GM18511 (cell line): ENCODE results near the gene PALM.
"Not testable (repeated sequence)": the region's sequence is repeated elsewhere in the genome, so short reads cannot be mapped to it uniquely, and the experiment has no call there.

Experiments
- ATAC-seq: cut with Tn5 transposase; IDR thresholded peaks from one replicate; pipeline ENCODE4 v1.9.1; 2021; ENCODE audit warnings: mild to moderate bottlenecking, moderate library complexity; ENCODE audit not compliant: unreplicated experiment

Gene PALM

DNA sequence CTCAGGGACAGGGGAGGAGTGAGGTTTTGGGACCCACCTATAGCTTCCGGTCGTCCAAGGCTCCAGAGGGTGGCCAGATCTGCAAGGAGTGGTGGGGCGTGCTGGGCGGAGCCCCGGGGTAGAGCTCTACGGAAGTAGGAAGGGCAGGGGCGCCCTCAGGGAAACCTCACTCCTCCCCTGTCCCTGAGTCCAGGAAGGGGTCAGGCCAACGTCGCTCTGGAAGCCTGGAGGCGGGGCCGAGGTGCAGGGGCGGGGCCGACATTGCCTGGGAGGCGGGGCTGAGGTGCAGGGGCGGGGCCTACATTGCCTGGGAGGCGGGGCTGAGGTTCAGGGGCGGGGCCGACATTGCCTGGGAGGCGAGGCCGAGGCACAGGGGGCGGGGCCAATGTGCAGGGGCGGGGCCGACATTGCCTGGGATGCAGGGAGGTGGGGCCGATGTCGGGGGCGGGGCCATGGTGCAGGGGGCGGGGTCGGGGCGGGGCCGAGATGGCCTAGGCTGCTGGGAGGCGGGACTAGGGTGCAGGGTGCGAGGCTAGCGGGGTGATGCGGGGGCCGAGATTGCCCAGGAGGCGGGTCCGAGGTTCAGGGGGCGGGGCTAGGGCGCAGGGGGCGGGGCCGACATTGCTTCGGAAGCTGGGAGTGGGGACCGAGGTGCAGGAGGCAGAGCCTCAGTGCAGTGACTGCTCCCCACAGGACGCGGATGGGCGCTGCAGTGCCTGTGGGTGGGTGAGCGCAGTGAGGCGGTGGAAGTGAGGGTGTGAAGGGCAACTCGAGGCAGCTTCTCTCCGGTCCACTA, 4.9 kb upstream of the PALM start:
- no peak for ATAC-seq

DNA sequence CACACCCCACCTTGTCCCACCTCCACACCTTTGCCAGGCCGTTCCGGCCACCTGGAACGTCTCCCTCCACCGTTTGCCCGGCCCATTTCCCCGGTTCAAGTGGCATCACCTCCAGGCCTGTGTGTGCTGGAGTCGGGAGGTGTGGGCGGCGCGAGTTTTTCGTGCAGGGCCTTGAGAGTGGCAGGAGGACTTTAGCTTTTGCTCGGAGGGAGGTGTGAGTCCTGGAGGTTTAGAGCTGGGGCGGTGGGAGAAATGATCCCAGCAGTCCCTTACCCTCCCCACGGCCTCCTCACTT, 4.3 kb upstream of the PALM start:
- no peak for ATAC-seq

DNA sequence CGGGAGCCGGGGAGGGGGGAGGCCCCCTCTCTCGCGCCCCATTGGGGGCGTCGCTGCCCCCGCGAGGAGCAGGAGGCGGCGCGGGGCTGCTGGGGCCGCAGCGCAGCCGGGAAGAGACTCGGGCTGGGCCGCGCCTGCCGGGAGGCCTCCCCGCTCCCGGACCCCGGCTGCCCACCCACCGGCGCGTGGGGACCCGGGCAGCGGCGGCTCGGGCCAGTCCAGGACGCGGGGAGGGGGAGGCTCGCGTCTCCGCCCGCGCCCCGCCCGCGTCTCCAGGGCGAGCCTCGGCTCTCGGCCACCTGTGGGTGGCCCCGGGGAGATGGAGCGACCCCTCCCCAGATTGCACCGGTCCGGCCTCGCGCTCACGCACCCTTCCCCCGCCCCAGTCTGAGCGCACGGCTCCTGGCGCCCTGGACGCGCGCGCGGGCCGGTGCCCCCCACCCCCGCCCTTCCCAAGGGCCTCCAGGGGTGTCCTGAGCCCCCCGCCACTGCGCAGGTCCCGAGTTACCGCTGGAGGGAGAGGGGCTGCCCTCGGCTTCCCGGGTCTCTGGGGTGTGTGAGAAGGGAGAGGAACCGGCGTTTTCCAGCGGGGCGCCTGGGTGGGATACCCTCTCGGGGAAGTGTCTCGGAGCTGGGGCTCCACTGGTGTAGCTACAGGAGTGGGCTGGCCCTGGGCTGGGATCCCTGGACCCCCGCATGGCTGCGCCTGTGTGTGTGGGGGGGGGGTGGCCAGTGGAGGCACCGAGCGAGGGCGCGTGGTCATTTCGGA, 645 bp downstream of the PALM start:
- no peak for ATAC-seq

DNA sequence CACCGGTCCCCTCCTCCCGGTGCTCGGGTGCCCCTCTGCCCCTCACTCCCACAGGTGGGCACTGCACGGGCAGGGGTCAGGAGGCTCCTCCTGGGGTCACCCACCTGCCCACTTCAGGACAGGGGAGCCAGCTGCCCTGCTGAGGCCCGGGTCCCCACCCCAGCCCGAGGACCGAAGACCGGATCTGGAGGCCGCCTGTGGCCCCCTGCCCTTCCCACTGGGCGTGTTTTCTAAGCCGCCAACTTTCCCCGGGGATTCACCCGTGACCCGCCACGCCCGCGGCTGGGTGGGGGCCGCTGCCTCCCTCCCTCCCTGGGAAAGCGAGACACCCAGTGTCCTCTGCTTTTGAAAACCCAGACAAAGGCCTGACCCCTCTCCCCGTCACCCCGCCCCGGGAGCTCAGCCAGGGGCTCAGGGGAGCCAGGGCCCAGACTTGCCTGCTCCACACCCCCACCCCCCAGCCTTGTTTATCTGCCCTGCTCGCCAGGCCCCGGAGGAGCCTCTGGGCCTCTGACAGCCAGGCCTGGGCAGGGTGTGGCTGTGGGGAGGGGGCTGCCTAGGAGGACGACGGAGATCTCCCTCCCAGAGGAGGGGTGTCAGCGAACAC, 1.3 kb downstream of the PALM start:
- no peak for ATAC-seq

DNA sequence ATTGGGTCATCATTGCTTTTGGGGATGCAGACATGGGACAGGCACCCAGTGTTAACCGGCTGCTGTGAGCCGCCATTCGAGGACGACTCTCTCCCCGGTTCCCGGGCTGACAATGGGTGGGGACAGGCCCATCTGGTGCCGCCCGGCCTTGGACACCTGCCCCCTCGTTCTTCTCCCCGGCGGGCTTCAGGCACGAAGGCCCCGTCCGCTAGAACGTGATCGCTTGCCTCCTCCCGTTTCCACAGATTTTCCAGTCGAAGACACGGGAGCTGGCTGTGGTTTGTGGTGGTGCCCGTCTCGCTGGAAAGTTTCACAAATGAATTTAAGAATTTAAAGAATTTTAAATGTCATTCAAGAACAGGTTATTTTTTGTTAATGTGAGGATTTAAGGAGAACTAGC, 2.0 kb downstream of the PALM start:
- no peak for ATAC-seq

DNA sequence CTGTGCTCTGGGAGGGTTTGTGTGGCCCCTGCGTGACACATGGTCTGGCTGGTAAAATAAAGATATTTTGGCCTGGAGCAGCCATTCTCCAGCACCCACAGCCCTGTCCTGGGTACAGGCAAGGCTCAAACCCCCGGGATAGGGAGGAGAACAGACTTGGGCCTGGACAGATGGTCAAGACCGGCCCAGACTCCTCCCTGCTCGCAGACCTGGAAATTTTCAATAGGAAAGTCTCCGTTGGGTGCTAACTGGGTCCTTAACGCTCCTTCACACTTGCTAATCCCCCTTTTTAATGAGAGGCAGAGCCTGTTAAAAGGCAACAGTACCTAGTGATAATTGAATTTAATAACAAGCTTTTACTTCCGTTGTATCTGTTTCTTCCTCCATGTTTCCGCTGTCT, 2.5 kb downstream of the PALM start:
- no peak for ATAC-seq

DNA sequence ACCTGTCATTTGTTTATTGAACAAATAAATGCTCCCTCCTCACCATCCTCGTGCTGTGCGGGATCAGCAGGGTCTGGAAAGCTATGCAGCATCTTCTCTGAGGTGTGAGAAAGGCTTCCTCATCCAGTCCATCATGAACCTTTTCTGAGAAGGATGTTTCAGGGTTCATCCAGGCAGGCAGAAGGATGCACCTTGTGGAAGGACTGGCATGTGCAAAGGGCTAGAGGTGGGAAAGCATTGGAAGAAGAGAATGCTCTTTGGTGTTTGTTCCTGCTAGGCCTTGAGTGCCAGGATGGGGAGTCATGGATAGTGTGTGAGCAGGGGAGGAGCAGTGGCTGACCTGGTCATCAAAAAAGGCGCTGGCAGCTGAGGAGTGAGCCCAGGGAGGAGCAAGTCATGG, 6.6 kb downstream of the PALM start:
- no peak for ATAC-seq

DNA sequence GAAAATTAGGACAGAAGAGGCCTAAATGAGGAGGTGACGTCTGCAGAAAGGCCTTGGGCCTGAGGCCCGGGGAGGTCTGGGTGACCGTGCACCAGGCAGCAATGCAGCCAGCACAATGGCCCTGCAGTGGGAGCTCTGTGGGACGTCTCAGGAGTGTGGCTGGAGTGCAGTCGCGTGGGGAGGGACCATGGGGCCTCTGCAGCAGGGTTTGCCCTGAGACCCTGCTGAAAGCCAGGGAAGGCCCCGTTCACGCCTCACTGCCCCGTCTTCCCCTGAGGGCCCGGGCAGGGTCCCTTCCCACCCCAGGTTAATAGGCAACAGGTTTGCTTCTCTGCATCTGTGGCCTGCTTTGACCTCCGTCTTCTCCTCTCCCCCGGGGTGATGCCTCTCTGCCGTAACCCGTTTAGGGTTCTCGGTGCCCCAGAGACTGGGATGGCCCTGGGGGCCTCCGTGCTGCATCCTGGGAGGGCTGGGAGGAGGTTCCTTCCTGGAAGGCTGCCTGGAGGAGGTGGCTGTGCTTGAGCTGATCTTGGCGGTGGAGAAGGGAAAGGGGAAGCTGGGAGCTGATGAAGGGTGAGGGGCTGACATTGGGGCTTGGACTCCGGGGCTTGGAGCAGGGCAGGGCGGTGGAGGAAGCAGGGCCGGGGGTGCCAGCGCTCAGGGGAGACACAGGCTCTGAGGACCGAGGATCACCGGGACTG, 9.7 kb downstream of the PALM start:
- no peak for ATAC-seq

DNA sequence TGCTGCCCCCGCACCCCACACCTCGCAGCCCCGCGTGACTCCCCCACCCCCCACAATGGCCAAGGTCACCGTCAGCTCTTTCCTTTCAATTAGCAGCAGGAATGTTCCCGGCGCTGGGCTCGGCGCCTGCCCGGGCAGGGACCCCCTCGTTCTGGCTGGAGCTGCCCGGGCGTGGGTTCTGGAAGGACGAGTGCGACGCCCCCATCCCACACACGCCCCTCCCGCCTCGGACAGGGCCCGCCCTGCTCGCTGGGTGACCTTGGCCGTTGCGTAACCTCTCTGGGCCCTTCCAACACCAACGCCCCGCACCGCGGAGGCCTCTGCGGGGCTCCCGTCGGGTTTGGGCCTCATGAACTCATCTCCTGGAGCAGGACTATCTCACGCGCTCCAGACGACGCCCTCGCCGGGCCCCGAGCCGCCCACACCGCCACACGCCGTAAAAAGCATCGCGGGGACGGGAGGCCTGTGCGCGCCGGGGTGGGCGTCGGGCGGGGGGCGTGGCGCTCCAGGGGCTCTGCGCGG, 10.3 kb downstream of the PALM start:
- no peak for ATAC-seq

DNA sequence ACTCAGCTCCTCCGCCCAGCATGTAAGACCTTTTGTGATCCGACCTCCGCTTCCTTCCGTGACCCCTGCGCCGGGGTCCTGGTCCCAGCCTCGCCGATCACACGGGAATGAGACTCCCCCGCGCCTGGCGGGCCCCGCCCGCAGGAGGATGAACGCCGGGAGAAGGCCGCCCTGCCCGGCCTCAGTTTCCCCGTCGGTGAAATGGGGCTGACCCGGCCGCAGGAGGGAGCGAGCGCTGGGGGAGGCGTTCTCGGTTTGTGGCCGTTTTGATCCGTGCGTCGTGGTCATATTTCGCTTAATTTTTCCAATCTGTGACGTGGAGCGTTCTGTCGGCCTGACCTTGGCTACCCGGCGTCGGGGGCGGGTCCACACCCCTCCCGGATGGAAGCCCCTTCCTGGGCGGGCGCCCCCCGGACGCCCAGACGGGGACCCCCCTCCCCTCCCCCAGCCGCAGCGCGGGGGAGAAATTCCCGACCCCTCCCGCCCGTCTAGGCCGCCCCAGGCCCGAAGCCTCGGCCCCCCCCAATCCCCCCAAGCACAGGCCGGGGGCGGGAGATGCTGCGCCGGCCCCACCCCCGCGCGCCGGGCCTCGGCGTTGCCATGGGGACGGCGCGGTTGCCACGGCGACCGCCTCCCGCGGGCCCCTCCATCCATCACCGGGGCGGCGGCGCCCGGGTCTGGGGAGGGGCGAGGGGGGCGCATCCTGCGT, 11.1 kb downstream of the PALM start:
- ATAC-seq: no peak

DNA sequence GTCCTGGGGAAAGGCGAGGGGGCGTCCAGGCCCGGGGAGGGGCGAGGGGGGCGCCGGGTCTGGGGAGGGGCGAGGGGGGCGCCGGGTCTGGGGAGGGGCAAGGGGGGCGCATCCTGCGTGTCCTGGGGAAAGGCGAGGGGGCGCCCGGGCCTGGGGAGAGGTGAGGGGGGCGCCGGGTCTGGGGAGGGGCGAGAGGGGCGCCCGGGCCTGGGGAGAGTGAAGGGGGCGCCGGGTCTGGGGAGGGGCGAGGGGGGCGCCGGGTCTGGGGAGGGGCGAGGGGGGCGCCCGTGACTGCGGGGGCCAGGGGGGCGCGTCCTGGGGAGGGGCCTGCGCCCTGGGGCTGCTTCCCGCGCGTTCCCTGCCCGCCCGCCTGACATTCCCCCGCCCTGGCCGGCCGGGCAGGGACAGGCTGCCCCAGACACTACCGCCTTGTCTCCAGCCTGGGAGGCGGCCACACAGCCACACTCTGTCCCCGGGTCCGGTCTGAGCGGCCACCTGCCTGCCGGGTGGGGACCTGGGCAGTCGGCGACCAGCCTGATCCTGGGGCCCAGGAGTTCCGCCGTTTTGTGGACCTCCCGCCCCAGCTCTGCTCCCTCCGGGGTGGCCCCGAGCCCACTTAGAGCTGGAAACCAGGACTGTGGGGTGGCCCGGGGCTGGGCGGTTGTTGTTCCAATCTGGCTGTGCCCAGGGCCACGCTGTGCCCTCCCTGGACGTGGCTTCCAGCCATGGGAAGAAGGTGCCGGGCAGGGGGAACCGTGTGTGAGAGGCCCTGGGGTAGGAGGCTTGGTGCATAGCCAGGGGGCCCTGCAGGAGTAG, 11.8 kb downstream of the PALM start:
- ATAC-seq: no peak

DNA sequence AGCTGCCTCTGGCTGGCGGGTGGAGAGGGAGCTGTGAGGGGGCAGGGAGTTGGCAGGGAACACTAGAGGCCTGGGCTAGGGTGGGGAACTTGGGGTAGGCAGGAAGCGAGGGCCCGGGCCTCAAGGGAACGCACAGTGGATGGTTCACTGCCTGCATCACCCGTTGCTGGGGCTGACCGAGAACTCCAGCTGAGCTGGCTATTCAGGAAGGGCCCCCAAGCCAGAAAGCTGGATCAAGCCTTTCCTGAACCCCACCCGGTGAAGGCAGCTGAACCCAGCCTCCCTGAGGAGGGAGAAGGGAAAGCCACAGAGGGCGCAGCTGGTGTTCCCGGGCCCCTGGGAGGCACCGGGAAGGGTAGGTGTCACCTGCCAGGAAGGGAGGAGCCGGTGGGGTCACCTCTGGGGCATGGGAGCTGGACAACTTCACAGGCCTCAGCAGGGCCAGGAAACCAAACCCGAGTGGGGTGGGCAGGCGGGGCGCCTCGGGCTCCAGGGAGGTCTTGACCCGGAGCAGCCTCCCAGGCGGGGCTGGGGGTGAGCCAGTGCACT, 13.9 kb downstream of the PALM start:
- ATAC-seq: no peak

DNA sequence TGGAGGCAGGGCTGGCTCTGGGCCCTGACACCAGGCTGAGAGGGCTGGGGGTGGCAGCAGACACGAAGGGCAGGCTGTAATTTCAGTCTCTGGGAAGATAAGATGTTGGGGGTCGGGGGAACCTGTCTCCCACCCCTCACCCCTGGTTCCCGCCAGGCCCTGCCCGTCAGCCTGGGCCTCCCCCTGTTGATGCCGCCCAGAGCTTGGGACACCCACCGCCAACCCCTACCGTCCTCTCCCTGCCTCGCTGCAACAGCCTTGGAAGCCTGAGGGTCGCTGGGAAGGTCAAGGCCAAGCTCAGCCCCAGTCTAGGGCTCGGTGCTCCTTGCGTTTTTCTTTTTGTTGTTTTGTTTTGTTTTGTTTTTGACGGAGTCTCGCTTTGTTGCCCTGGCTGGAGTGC, 14.5 kb downstream of the PALM start:
- ATAC-seq: no peak

DNA sequence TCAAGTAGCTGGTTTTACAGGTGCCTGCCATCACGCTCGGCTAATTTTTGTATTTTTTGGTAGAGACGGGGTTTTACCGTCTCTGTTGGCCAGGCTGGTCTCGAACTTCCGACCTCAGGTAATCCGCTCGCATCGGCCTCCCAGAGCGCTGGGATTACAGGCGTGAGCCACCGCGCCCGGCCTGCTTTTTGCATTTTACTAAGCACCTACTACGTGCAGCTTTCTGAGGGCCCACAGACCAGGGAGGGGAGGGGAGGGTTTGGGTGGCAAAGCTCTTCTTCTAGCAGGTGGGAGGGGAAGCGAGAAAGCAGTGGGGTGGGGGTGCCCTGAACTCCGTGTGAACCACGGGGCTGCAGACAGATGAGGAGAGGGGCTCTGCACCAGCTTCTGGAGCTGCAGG, 15.0 kb downstream of the PALM start:
- ATAC-seq: no peak

DNA sequence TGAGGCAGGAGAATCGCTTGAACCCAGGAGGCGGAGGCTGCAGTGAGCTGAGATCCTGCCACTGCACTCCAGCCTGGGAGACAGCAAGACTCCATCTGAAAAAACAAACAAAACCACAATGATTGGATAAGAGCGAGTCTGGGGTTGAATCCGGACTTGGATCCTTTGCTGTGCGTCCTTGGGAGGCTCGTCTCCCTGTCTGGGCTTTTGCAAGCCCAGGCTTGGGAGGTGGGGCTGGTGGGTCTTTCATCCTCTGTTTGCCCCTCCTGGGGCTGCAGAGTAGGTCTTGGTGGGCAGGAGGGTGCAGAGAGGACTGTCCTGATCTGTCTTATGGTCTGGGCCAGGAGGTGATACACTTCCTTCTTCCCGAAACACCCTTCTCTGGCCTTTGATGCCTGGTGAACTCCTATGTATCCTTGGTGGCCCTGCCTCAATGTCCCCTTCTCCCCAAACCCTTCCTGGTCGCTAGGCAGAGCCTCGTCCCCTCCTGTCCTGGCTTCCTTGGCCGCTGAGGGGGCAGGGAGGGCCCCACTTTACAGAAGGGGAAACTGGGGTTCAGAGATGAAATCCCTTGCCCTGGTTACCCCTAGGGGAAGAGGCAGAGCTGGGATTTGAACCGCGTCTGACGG, 16.8 kb downstream of the PALM start:
- ATAC-seq: no peak

DNA sequence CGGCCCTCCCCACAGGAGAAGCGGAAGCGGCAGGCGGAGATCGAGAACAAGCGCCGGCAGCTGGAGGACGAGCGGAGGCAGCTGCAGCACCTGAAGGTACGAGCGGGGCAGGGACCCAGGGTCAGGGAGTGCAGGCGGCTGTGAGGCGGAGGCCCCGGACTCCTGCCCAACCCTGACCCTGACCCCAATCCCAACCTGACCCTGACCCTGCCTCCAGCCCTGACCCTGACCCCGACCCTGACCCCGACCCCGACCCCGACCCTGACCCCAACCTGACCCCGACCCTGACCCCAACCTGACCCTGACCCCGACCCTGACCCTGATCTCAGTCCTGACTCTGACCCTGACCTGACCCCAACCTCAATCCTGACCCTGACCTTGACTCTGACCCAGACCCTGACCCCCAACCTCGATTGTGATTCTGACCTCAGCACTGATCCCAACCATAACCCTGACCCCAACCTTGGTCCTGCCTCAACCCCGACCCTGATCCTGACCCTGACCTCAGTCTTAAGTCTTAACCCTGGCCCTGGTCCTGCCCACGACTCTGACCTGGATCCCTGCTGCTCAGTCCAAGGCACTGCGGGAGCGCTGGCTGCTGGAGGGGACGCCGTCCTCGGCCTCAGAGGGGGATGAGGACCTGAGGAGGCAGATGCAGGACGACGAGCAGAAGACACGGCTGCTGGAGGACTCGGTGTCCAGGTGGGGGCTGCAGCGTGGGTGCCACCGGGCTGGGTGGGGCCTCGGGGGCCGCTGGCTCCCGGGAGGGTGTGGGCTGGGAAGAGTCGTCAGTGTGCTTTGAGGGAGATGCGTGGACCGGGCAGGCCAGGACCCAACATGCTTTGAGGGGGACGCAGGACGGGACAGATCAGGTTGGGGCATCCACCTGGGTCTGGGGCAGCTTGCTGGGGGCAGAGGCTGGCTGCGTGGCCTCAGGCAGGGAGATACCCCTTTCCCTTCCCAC, 18.5 kb downstream of the PALM start:
- no peak for ATAC-seq

DNA sequence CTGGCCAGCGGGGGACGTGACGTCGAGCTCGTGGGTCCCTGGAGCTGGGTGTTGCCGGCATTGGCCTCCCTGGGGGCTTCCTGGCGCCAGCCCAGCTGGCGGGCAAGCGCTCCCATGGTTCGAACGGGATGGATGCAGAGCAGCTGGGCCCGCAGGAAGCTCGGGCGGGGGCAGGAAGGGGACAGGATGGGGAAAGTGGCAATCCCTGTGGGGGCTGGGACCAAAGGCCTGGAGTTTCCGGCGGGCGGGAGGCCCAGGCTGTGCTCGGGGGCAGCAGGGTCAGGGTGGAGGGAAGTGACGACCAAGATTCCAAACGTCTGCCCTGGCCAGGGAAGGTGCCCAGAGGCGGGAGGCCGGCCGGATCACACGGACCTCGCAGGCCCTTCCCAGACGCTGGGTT, 19.3 kb downstream of the PALM start:
- ATAC-seq: no peak

DNA sequence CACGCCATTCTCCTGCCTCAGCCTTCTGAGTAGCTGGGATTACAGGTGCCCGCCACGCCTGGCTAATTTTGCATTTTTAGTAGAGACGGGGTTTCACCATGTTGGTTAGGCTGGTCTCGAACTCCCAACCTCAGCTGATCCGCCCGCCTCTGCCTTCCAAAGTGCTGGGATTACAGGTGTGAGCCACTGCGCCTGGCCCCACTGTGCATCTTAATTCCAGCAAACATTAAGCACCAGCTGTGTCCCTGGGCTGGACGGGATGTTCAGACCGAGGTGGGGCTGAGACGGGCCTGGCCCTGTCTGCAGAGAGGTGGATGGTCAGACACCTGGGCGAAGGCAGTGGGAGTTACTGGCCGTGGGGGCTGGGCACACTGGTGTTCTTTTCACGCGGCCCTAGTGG, 20.8 kb downstream of the PALM start:
- not testable (repeated sequence) for ATAC-seq
